Fibroblast of lung (primary cell): Measurements from ENCODE around the gene DUSP28.

Experiments used
- EZH2 ChIP-seq: IDR thresholded peaks from 2 replicates; pipeline ENCODE4 v1.5.1; 2012; ENCODE audit warnings: low read length, control low read depth, mild to moderate bottlenecking; ENCODE audit errors: missing control alignments
- TF ChIP-seq, protein P1 (sequence below), 2 donors: IDR thresholded peaks in 1 of 2; conservative IDR thresholded peaks in 1 of 2; 1 replicate in 1 of 2; 2 replicates in 1 of 2; pipeline ENCODE4 v1.5.1; 2011 to 2012; ENCODE audit warnings: low read length in 2 of 2, control low read depth in 1 of 2, inconsistent platforms in 1 of 2, low read depth in 1 of 2, mild to moderate bottlenecking in 1 of 2

DNA sequence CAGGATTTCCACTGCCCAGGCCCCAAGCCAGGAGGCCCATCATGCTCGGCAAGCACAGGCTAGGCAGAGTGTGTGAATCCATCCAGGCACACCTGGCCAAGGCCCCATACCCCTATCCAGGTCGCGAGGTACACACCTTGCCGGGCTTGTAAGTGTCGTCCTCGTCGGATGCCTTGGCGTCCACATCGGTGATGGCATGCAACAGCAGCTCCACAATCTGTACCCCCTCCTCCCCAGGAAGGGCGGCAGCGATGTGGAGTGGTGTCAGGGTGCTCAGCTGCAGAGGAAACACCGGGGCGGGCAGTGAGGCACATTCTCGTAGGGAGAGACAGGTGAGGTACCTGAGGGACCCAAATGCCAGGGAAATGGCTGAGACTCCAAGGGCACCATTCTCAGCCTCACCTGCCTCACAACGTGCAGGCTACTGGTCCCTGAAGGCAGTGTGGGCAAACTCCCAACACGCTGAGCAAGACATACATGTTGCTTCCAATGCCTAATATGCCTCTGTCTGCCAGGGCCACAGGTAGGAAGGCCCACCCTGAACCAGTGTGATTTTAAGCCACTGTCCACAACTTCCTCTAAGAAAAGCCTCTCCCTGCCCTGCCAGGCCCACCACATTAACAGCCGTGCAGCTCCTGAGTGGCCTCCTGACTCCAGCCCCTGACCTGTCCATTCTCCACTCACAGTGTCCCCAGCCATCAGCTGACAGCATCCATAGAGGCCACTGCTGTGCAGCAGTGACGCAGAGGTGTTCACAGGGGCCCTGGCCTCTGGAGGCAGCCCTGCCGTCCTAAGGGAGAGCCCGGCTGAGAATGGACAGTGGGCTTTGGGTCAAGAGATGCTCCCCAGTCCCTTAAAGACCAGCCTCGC is 47.3 kb upstream of the DUSP28 start:
- TF ChIP-seq EZH2 = no peak
- TF ChIP-seq, protein P1, sequence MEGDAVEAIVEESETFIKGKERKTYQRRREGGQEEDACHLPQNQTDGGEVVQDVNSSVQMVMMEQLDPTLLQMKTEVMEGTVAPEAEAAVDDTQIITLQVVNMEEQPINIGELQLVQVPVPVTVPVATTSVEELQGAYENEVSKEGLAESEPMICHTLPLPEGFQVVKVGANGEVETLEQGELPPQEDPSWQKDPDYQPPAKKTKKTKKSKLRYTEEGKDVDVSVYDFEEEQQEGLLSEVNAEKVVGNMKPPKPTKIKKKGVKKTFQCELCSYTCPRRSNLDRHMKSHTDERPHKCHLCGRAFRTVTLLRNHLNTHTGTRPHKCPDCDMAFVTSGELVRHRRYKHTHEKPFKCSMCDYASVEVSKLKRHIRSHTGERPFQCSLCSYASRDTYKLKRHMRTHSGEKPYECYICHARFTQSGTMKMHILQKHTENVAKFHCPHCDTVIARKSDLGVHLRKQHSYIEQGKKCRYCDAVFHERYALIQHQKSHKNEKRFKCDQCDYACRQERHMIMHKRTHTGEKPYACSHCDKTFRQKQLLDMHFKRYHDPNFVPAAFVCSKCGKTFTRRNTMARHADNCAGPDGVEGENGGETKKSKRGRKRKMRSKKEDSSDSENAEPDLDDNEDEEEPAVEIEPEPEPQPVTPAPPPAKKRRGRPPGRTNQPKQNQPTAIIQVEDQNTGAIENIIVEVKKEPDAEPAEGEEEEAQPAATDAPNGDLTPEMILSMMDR (conservative IDR thresholded peaks at IDR 0.05 in 1 of 2, IDR thresholded peaks at IDR 0.05 in 1 of 2; ENCODE audit: low read depth in 1 of 2, low read length in 2 of 2) = no peak
